ENCODE data around the gene SATL1.
"Not testable (repeated sequence)": the region's sequence is repeated elsewhere in the genome, so short reads cannot be mapped to it uniquely, and the experiment has no call there.

The SATL1 gene

DNA sequence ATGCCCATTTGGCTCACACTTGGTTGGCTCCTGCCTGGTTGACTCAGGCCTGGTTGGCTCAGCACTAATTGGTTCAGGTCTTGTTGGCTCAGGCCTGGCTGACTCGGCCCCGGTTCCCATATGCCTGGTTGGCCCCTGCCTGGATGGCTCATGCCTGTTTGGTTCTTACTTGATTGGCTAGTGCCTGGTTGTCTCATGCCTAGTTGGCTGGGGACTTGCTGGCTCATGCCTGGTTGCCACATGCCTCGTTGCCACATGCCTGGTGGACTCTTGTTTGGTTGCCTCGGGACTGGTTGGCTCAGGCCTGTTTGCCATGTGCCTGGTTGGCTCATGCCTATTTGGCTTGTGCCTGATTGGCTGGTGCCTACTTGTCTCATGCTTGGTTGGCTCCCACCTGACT lies 136.2 kb downstream of the SATL1 start:
- DNase-seq: no peak

DNA sequence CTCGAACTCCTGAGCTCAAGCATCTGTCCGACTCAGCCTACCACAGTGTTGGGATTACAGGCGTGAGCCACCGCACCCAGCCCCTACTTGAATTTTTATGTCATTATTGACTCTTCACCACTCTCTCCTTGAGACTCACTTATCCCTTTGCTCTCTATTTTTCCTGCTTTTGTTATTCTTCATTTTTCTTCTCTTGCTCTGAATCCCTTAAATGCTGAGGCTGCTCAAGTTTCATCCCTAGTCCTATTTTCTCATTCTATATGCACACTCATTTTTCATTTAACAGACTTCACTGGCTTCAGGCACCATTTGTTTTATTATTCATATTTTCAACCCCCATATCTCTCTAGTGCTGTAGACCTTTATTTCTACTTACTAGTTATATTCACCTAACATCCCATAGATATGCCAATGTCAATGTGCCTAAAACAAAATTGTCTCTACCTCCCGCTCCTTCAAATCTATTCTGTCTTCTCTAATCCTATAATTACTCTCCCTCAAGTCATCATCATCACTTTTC lies 154.2 kb downstream of the SATL1 start:
- DNase-seq: no peak

DNA sequence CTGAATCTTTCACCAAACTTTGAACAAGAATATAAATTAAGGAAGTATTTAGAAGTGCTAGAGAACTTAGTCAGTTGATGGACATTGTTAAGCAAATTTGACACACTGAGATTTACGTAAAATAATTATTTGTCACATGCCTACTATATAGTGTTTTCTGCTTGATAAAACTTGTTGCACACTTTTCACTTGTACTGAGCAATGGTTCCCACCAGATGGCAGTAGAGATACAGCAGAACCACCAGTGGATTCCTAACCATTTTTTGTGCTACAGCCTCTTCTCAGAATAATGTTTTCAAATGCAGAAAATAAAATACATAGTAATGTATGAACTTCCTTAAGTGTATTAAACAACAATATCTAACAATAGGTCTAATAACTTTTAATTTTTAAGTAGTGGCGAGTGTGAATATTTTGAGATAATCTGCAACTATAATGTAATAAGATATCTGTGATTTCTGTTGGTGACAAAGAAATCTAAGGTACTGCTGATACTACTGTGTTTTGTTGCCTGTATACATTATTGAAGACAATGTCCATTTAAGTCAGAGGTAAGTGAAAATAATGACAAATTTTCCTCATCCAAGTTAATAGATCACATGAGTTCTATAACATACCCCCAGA lies 158.7 kb downstream of the SATL1 start:
- DNase-seq: peak; percentile 10

DNA sequence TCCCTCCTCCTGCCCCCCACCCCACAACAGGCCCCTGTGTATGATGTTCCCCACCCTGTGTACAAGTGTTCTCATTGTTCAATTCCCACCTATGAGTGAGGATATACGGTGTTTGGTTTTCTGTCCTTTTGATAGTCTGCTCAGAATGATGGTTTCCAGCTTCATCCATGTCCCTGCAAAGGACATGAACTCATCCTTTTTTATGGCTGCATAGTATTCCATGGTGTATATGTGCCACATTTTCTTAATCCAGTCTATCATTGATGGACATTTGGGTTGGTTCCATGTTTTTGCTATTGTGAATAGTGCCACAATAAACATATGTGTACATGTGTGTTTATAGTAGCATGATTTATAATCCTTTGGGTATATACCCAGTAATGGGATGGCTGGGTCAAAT lies 166.3 kb downstream of the SATL1 start:
- DNase-seq: not testable (repeated sequence)

DNA sequence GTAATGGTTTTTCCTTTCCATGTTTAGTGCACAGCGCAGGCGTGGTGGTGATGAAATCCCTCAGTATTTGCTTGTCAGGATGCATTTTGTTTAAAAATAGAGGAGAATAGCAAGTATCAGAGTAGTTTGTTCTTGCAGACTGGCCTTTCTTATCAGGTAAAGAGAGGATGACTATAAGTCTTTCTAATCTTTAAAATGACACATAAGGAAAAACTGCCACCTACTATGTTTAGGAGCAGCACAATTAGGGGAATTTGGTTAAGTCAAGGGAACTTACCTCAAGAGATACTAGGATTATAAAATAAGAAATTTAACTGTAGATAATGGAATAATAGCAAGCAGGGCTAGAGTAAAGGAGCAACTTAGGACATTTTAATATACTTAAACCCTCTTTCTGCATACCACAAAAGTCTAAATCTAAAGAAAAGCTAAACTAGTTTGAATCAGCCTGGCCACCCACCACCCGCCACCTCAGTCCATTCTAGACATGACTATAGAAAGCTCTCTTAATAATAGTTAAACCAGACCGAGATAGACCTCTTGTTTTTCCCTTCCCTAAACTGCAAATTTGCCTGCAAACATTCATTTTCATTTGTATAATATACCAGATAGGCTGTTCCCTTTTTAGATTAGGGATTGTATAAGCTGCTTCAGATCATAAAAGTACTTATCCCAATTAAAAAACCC lies 177.9 kb downstream of the SATL1 start:
- no peak for DNase-seq

DNA sequence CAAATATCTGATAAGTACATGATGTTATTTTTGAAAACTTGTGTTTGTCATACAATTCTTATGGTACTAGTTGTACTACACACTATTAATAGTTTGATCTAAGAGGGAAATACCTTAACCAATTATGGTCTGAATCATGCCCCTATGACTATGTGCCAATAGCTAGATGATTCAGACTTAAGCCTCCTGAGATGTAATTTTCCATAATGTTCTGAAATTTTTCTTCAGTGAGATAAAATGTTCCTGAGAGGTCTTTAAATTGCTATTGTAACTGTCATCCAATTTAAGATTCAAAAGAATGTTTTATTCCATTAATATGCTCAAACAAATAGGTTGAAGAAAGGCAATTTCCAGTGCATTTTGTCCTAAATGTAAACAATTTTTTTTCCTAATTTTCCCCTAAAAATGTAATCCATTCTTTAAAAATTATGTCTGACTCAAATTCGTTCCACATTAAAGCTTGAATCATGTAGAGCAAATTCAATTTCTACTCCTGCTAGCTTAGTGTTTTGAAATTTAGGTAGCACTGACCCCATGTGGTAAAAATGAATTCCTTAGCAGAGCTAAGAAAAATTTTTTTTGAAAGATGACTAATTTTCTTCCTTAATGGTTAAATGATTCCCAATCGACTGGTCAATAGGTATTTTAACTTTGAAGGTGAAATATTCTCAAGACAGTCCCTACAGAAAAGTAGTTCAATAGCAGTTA lies 190.8 kb downstream of the SATL1 start:
- no peak for DNase-seq

DNA sequence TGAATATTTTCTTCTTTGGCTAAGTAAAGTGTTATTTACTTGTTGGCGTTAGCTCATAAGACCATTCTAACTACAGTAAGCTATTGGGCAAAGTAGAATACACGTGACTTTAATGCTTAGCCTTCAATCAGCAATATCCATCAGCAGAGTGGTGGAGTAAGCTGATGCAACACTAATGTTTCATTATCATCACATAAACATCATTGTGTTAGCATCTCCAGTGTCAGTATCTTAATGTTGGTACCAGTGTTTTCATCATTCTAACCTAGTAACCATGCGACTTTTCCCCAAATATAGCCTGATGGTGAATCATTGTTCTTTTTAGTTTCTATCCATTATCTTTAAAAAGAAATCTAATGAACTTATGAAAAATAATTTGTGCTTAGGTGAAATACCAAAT lies 191.4 kb downstream of the SATL1 start:
- no peak for DNase-seq

DNA sequence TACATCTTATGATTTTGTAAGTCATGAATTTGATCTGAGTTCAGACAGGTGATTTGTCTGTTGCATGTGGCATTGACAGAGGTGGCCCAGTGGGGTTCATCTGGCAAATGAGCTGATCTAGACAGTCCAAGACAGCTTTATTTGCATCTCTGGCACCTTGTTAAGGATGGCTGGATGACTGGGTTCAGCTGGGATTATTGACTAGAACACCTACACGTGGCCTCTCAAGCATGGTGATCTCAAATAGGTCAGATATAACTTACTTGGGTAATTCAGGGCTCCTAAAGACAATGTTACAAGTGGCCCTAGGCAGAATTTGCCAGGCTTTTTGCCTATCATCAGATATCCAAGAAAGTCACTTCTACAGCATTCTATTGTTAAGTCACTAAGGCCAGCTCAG lies 192.0 kb downstream of the SATL1 start:
- DNase-seq: no peak
